Activated CD8-positive, alpha-beta memory T cell treated with anti-CD3 and anti-CD28 coated beads for 24 hours (primary cell): Measurements from ENCODE around the gene TMEM158.

Source experiments
- DNase-seq: peaks from one replicate; pipeline ENCODE4 v3.0.0-alpha.2; 2020

Gene TMEM158

DNA sequence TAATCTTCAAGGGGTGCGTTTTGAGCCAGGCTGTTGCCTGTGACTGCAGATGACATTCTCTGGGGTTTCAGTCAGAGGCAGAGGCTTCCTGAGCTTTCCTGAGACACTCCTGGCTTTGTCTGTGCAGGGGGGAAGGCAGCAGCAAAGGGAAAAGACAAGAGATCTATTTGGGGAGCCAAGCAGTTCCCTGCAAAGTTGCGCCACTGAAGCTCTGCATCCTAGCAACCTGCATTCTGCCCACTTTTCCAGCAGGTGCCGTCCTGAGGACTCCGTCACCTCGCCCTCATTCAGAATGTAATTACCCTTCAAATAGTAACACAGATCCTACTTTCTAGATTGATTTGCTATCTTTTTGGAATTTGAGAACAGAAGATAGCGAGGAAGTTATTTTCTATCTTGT lies 1.9 kb upstream of the TMEM158 start:
- no peak for DNase-seq

GRCh38 chr3:45227071-45227820 lies 1.2 kb upstream of the TMEM158 start:
- DNase-seq: no peak

DNA sequence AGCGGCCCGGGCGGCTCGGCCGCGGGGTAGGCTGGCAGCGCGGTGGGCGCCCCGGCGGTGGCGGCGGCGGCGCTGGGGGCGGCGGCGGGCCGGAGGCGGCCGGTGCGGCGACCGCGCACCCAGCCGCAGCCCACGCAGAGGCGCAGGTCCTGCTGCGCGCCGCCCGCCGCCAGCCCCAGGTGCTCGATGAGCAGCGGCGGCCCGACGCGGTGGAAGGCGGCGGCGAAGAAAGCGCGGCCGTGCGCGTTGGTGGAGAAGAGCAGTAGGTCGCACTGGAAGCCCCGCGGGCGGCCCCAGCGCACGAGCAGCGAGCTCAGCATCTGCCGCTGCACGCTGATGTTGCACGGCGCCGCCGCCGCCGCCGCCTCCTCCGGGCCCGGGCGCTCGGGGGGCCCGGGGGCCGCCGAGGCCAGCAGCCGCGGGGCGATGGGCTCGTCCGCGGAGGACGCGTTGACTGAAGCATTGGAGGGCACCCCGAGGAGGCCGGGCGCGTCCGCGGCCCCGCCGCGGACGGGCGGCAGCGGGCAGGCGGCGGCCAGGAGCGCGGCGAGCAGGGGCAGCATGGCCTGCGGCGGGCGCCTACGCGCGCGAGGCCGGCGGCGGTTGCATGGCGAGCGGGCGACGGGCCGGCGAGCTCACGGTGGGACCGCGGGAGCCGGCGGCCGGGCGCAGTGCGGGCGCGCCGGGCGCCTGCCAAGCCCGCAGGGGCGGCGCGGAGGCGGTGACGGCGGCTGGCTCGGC lies 452 bp downstream of the TMEM158 start:
- DNase-seq: peak; percentile 69

DNA sequence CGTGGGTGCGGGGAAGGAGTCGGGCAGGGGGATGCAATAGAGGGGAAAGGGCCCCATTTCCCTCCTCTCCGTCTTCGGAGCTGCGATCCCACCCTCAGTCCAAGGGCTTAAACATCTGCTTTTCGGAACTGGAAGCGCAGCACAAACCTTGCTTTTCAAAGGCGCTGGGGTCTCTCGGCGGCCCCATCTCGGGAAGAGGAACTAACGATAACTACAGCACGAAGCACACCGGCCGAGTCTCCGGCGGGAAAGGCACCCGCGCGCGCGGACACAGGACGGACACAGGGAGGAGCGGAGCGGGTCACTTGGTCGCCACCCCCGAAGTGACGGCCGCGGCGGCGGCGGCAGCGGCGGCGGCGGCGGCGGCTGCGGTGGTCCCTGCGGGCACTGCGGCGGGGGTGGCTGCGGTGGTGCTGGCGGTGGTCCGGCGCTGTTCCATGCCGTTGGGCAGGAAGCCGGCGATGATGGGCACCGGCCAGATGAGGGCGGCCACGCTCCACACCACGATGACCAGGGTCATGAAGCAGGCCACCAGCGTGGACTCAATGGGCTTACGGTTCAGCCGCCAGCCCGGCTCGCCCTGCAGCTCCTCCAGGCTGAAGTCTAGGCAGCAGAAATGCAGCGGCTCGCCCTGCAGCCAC lies 1.1 kb downstream of the TMEM158 start:
- peak; percentile 64 for DNase-seq

- DNase-seq: no peak
Measured at GRCh38 chr3:45223889-45224727, 2.0 kb downstream of the TMEM158 start.

- DNase-seq: no peak
Measured at GRCh38 chr3:45219694-45220093, 6.4 kb downstream of the TMEM158 start.

DNA sequence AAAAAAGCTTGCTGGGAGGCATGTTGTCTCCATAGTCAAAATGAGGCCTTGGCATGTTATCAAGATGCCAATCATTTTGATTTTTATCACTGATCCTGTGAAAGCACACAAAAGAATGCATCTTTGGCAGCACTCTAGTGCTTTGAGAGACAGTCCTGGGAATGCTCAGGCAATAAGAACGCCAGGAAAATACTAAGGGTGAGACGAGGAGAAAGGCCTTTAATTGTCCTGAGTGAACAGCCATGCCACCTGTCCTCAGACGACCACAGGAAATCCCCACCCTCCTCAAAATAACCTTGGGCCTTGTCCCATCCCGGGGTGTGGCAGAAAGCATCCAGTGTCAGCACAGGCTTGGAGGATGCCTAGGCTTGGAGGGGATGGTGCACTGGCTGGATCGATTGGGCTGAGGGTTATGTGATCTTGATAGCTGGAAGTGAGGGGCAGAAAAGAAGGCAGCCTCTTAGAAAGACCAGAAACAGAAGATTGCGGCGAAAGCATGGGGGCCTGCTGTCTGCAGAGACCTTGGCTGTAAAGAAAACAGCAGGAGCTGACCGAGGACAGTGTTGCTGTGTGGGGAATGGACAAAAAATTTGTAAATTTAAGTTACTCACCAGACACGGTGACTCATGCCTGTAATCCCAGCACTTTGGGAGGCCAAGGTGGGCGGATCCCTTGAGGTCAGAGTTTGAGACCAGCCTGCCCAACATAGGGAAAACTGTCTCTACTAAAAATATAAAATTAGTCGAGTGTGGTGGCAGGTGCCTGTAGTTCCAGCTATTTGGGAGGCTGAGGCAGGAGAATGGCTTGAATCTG lies 7.3 kb downstream of the TMEM158 start:
- no peak for DNase-seq

- no peak for DNase-seq
Measured at GRCh38 chr3:45216021-45216609, 10.0 kb downstream of the TMEM158 start.

DNA sequence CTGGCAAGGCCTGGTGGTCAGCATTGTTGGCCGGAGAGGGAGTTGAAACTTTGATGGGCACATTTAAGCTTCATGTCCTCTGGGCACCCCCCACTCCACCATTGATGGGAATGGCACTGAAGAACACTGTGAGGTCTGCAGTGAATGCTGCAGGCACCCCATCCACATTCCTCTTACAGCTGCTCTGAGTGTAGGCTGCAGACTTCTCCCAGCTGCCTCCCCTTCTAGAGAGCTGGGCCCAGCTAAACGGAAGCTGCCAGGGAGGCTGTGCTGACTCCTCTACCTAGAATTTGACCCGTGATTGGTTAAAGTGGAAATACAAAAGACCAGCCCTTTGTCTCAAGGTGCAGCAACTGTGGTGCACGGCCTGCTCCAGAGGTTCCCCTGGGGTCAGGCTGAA lies 10.6 kb downstream of the TMEM158 start:
- DNase-seq: no peak

GRCh38 chr3:45214061-45214680 lies 11.9 kb downstream of the TMEM158 start:
- no peak for DNase-seq

DNA sequence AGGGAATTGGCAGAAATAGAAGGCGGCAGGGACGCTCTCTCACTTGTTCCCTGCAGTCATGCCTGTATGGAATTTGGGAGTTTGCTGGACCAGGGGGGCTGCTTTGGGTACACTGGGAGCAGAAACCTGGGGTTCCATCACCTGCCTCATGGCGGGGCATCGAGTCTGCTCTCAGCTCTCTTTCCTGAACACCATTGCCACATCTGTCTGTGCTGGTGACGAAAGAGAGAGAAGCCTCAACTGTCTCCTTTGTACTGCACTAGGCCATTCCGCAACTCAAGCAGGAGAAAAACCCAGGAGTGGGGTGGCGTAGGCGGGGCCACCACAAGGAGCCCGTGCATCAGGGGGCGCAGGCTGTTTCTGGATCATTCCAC lies 14.0 kb downstream of the TMEM158 start:
- DNase-seq: no peak

- DNase-seq: no peak
Measured at GRCh38 chr3:45211466-45212094, 14.5 kb downstream of the TMEM158 start.

- peak; percentile 89 for DNase-seq
Measured at GRCh38 chr3:45210308-45211041, 15.6 kb downstream of the TMEM158 start.

DNA sequence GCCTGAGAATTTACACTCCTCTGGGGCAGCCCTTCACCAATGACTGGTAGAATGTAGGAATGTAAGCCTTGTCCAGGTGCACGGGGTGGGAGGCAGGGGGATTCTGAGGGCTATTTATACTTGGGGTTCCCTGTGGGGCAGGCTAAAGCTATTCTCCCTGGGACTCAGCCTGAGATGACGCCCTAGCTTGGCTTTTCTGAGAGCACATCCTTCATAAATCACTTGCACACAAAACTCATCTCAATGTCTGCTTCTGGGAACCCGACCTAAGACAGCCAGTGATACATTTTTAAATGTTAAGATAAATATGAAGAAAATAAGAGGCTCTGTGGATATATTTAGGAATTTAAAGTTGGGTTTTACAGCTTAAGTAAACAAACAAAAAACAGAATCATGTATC lies 16.6 kb downstream of the TMEM158 start:
- no peak for DNase-seq

GRCh38 chr3:45208586-45208985 lies 17.5 kb downstream of the TMEM158 start:
- no peak for DNase-seq

- no peak for DNase-seq
Measured at GRCh38 chr3:45207446-45207845, 18.6 kb downstream of the TMEM158 start.

DNA sequence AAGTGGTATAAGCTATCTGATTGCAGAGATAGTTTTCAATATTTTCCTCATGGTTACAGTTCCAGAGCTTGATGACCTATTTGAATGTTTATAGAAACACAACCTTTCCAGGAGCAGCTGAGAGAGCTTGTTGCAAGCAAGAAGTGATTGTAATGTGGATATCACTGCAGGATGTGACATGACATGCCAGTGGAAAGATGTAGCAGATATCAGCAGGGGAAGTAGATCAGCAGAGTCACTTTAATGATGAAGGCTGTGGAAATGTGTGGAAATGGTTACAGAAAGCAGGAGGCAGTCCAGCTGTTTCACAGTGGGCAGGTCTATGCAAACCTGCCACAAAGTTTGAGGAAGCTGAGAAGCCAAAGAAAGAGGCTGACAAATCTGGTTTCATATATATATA lies 21.0 kb downstream of the TMEM158 start:
- no peak for DNase-seq

- DNase-seq: no peak
Measured at GRCh38 chr3:45204136-45204535, 22.0 kb downstream of the TMEM158 start.

GRCh38 chr3:45199837-45200648 lies 26.0 kb downstream of the TMEM158 start:
- DNase-seq: no peak
